Globus pallidus (tissue), 1 donor: Measurements from ENCODE around the gene SOX30.

ENCODE experiments used
- DNase-seq: peaks from one replicate; pipeline ENCODE4 v3.0.0-alpha.2; 2015; ENCODE audit warnings: low spot score

The SOX30 gene

DNA sequence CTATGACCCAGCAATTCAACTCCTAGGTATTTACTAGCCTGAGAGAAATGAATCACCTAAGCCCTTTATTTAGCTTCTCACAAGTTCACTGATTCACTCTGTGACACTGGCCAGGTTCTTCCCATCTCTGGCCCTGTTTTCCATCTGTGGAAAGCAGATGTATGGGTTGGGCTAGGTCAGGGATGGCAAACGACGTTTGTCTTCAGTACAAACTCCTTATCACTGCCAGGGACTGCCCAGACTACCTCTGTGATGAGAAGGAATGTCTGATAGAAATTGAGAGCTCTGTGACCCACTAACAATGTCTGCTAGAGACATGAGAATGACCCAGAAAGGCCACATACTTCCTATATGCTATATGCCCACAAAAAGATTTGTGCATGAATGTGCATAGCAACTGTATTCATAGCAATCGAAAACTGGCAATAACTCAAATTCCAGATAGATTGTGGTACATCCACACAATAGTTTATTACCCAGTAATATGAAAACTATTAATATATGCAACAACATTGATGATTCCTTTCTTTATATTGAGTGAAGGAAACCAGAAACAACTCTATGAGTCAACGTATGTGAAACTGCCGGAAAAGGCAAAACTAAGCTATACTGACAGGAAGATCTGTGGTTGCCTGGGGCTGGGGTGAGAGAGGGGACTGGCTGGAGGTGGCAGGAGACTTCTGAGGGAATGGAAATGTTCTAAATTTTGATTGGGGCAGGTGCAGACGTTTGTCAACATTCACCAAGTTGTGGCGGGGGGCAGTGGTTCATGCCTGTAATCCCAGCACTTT lies 44.7 kb downstream of the SOX30 start:
- no peak for DNase-seq

DNA sequence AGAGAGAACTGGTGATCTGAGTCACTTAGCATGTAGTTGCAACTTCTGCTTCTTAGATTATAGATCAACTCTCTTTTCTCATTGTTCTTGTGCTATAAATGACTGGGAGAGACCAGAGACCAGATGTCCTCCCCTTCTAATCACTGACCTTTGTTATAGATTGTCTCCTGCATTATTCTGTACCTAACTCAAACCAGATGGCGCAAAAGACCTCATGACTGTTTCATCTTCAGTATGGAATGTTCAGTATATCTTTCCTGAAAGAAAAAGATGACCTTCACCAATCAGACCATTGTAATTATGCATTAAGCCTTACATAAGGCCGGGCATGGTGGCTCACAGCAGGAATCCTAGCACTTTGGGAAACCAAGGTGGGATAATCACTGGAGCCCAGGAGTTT lies 46.2 kb downstream of the SOX30 start:
- no peak for DNase-seq

DNA sequence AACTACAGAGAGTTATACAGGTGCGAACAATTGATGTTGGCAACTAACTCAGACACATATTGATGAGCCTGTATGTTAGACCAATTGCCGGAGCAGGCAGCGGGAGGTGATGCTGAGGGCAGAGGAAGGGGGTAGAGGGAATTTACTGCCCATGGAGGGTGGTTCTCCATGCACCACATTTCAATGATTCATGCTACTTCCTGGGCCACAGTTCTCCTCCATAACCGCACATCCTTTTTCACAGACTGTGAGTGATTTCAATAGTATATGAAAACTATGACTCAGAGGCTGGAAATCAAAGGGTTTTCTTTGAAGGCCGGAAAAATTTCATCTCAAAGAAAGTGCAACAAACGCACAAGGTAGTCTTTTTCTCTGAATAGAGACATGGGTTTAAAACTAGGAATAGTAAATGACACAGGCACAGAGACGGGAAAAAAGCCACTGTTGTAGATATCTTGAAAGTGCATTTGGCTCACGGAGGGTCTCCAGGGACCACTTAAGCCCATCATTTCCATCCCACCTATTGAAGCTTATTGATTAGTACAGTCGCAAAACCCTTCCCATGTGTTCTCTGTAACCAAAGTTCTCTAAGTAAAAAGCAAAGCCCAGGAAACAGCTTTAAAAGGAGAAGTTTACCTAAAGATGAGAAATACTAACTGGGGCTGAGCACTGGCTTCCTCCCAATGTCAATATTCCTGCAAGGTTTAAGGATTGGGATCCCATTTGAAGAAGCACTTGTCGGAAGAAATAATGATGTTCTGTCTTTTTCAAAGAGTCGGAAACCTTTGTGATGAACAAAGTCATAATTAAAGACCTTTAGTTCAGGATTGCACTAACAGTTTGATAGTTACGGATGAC lies 48.7 kb downstream of the SOX30 start:
- DNase-seq: no peak

DNA sequence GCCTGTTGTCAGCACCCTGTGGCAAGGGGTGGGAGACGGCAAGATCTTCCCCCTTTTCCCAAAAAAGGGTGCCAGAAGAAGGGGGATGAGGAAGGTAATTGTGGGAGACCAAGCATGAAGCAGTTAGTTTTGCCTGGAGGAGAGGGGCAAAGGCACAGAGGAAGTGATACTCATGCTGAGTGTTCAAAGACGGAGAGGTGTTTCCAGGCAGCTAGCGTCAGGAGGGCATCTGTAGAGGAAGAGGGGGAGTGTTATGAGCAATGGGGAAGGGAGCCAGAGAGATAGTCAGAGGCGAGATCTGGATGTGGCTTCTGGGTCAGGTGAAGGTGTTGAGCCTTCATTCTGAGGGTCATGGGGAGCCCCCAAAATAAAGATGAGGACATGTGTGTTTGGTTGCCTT lies 49.7 kb downstream of the SOX30 start:
- DNase-seq: no peak

DNA sequence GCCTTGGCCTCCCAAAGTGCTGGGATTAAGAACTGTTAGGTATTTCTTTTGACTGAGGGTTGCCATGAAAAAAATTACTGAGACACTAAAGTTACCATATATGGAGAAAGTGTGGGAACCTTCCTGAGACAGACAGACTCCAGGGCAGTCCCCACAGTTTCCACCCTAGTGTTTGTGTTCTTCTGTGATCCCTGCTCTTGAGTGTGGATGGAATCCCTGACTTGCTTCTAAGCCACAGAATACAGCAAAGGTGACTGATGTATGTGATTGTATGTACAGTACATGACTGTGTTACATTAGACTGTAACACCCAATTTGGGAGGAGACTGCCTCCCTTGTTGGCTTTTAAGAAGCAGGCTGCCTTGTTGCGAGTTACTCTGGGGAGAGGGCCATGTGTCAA lies 52.0 kb downstream of the SOX30 start:
- DNase-seq: no peak

DNA sequence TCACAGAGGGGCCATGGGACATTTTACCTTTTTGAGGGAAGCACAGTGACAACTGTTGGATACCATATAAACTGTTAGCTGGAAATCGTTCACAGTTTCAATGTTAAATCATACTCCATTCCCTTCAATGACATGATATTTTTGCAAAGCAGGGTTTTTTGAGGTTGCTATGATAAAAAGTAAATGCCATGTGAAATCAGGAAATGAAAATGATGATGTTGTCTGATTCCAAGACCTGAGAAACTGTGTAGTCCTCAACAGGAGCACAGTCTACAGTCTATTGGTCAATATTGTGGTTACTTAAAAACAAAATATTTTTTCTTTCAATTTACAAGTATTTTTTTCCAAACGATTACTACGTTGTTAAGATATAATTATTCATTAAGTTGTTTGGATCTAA lies 52.7 kb downstream of the SOX30 start:
- no peak for DNase-seq

DNA sequence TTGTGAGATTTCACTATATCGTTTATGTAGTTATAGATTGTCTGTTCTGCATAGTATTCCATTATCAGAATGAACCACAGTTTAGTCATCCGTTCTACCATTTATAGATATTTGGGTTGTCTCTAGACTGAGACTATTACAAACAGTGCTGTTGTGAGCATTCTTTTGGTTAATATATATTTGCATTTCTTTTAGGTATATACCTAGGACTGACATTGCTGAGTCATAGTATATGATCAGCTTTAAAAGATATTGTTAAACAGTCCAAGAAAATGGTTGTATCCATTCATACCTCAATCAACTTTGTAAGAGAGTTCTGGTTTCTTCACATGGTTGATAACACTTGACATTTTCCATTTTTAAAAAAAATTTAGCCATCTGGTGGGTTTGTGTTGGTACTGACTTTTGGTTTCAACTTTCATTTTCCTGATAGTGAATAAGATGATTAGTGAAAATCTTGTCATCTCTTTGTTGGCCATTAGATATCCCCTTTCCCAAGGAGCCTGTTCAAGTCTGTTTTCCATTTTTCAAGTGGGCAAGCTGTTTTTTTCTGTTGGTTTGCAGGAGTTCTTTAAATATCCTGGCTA lies 53.8 kb downstream of the SOX30 start:
- DNase-seq: no peak

DNA sequence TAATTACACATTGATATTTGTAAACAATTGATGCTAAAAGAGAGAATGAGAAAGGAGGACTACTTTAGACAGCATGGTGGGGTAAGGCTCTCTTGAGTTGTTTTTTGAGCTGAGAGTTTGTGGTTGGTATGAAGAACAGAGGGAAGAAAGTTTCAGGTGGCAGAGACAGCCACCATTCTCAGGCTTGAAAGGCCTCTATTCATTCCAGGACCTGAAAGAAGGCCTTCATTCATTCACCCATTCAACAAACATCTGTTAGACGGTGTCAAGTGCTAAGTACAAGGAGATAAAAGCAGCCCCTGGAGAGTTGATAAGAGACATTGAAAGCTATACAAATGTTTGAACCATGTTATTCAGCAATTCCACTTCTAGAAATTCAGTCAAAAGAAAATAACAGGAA lies 55.0 kb downstream of the SOX30 start:
- no peak for DNase-seq

DNA sequence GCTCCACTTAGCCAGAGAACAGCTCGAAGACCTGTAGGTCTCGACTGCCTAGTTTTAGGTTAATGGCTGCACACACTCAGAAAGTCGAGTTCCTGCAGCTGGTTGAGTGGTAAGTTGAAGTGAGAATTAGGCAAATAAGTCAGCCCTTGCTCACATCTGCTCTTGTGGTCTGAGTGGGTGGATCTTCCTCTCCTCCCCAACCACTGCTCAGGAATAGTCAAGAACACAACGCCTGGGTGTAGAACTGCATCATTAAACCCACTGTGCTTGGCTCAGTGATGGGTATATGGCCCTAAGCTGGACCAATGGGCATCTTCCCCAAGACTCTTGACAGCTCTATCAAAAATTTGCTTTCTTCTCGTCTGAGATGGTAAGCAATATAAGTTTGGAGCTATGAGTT lies 55.8 kb downstream of the SOX30 start:
- no peak for DNase-seq

DNA sequence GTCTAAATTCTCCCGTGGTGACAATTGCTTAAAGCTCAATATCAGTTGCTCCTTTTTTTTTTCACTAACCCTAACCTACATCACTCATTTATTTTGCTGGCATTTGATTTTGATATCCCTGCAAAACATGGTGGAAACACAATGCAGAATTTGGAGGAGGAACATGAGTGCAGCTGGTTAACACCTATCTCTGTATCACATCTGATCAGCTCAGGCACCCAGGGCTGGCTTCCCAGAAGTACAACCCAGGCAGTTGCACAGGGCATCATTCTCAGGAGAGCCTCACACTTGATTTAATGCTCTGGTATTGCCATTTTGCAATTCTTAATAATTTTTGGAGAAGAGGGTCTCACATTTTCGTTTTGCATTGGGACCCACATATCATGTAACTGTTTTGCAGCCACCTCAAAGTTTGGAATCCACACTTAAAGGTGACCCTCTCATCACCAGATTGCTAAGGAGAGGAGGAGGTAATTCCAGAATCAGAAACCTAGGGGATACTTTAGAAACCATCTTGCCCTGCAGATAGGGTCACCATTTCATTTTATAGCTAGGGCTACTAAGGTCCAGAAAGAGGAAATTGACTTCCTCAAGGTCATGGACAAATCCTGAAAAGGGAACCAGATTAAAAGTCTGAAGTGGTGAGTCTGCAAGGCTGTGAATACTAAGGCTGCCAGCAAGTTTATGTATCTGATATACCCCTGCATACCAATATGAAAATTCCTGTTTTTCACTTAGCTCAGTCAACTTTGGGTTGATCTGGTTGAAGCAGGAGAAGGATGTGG lies 57.4 kb downstream of the SOX30 start:
- DNase-seq: no peak

DNA sequence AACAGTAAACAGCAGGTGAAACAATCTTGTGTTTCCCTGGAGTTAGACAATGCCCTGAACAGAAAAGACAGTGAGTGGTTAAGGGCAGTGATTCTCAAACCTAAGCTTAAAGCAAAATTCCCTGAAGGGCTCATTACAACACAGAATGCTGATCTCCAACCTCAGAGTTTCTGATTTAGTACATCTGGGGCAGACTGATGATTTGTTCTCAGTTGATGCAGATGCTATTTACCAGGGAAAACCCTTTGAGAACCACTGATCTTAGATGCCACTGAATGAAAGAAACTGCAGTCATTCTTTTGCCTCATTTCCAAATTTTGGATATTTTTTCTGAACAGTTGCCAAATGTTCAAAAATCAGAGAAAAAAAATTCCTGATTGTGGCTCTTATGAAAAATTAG lies 58.0 kb downstream of the SOX30 start:
- no peak for DNase-seq

DNA sequence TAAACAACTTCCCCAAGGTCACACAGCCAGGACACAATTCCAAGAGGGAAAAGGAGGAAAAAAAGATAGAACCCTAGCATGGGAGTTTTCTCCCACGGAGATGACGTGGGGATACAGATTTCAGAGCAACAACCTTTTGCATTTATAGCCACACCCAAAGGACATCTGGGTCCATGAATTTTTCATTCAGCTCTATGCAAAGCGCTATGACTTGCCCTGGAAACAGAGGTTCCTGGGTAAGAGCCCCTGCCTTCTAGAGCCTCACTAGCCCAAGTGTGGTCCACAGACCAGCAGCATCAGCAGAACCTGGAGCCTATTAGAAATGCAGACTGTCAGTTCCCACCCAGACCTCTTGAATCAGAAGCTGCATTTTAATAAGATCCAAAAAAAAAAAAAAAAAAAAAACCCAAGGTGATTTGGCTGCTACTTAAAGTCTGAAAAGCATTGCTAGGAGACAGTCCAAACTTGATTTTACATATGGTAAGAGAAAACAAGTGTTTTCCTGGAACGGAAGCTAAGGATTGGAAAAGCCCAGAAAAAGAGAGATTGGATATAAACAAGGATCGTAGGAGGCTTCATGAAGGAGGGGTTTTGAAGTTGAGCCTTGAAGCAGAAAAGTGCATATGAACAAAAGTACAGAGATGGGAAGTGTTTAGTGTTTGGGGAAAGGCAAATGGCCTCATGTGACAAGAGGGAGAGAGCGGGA lies 59.0 kb downstream of the SOX30 start:
- no peak for DNase-seq

DNA sequence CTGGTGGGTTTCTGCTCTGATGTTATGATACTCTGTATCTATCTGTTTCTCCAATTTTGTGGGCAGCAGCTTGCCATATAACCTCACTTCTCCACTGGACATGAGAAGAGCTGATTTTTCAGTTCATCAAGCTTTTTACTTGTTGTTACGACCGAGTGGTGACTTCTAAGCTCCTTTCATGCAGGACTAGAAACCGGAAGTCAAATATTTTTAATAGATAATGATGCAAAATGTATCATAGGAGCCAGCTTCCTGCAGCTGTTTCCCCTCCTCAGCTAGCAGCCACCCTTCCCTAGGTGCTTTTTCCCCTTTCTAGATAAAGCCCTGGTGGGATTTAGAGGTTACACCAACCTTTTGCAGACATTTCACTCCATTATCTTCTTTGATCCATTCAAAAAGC lies 59.6 kb downstream of the SOX30 start:
- no peak for DNase-seq

DNA sequence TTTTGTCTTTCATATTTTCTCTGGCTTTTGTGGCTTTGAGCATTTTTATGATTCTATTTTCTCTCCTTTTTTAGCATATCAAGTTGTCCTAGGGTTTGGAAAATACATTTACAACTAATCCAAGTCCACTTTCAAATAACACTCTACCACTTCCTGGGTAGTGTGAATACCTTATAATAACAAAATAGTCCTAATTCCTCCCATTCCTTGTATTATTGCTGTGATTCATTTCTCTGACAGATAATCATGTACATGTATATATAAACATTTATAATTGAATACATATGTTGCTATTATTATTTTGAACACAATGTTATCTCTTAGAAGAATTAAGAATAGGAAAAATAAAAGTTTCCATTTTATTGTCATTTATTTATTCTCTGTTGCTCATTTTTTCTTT lies 61.8 kb downstream of the SOX30 start:
- no peak for DNase-seq

DNA sequence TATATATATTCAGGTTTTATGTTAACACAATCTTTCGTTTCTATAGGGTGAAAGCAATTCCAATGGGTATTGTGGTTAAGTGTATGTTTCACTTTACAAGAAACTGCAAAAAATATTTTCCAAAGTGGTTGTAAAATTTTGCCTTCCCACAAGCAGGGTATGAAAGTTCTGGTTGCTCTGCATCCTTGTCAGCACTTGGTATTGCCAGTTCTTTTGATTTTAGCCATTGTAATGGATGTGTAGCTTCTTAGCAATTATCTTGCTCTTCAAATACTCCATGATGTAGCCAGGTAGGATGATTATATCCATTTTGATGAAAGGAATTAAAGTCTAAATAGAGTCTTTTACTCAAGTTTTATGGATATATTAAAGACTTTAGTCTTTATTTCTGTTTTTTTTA lies 67.6 kb downstream of the SOX30 start:
- no peak for DNase-seq

DNA sequence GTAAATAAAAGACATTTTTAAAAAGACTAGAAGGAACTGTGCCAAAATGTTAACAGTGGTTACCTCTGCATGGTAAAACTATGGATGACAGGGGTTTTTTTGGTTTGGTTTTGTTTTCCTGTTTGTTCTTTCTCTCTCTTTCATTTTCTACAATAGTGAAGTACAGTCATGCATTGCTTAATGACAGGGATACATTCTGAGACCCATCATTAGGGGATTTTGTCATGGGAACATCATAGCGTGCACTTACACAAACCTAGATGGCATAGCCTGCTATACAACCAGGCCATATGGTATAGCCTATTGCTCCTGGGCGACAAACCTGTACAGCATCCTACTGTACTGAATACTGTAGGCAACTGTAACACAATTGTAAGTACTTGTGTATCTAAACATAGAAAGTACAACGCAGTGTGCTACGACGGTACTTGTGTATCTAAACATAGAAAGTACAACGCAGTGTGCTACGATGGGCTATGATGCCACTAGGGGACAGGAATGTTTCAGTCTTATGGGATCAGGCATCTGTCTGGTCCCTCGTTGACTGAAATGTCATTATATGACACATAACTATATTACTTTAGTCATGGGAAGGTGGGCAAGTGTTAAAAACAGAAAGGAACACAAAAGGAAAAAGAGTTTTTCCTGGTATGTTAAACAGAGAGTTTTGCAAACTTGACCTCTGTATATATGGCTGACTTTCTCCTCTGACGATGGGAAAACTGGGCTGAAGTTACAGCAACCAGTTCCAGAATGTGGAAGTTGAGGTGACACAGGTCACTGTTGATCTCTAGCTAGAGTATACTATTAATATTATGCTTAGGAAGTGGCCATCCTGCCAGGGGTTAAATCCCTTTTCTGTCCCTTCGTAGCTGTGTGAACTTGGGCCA lies 69.3 kb downstream of the SOX30 start:
- DNase-seq: no peak

DNA sequence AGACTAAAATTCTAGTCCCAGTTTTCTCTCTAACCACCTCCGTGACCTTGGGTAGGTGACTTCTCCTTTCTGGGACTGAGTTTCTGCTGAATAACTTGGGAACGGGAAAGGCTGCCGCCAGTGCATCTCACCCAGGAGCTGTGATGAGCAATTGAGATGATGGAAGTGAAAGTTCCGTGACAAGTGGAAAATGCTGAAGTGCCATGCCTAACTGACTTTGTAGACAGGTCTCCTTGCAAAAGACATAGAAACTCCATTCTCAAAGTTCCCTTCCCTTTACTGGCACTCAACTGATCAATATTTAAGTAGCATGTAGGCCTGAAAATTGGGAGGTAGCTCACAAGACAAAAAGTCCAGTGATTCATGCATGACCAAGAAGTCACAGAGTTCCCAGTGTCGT lies 70.3 kb downstream of the SOX30 start:
- no peak for DNase-seq

DNA sequence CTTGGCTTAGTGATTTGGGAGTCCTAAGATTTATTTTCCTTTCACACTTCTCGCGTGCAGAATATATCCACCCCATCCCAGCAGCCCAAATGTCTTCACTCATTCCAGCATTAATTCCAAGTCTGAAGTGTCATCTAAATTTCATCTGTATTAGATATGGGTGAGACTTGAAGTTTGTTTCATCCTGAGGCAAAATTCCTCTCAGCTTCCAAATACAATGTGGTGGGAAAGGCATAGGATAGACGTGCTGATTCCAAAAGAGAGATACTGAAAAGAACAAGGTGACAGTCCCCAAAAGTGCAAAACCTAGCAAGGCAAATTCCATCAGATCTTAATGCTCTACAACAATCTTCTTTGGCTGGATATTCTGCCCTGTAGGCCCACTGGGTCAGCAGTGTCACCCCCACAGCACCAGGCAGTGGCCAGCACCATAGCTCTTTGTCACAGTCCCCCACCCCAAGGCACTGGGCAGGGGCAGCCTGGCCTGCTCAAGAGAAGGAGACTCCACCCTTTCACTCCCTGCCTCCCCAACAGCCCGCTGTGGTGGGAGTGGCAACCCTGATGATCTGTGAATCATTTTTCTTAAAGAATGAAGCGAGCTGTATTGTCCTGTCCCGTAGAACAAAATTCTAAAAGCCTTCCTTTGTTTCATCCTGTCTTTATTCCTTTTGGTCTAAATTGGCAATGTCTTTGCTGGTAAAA lies 74.0 kb downstream of the SOX30 start:
- no peak for DNase-seq

DNA sequence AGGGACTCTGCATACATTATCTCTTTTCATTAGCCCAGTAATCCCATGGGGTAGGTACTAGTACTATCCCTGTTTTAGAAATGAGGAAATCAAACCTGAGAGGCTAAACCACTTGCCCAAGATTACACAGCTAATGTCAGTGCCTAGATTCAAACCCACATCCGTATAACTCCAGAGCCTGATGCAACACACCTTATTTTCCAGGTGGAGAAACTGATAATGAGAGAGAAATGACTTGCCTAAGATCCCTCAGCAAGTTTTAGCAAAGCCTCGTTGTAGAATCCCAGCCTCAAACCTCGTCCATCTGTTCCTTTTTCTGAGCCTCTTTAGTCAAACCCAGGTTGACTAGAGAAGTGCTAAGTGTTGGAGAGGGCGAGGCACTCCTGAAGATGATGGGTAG lies 75.6 kb downstream of the SOX30 start:
- DNase-seq: no peak
